Lower leg skin (tissue), 3 donors: ENCODE data around the gene CYP26B1.

Source experiments
- POLR2A ChIP-seq, 2 donors: fragments of 450-650 bp; IDR thresholded peaks; one replicate each; pipeline ENCODE4 v1.6.1; 2016 to 2017; ENCODE audit warnings: antibody characterized with exemption in 2 of 2, mild to moderate bottlenecking in 1 of 2, moderate library complexity in 1 of 2
- TF ChIP-seq, protein P1 (sequence below), 3 donors: fragments of 450-650 bp; IDR thresholded peaks; one replicate each; pipeline ENCODE4 v1.5.1; 2016; ENCODE audit warnings: antibody characterized with exemption in 3 of 3, mild to moderate bottlenecking in 3 of 3, moderate library complexity in 2 of 3

DNA sequence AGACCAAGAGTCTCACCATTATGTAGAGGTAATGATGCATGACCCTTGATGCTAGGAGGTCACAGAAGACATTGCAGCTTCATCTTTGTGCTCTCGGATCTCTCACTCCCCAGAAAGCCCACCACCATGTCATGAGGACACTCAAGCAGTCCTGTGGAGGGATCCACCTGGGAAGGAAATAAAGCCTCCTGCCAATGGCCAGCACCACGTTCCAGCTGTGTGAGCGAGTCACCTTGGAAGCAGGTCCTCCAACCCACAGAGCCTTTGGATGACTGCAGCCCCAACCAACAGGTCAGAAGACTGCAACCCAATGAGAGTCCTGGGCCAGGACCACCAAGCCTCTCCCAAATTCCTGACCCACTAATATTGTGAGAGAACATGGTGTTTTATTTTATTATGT is 38.4 kb downstream of the CYP26B1 start:
- TF ChIP-seq POLR2A (IDR thresholded peaks at IDR 0.05), result no peak
- TF ChIP-seq, protein P1, sequence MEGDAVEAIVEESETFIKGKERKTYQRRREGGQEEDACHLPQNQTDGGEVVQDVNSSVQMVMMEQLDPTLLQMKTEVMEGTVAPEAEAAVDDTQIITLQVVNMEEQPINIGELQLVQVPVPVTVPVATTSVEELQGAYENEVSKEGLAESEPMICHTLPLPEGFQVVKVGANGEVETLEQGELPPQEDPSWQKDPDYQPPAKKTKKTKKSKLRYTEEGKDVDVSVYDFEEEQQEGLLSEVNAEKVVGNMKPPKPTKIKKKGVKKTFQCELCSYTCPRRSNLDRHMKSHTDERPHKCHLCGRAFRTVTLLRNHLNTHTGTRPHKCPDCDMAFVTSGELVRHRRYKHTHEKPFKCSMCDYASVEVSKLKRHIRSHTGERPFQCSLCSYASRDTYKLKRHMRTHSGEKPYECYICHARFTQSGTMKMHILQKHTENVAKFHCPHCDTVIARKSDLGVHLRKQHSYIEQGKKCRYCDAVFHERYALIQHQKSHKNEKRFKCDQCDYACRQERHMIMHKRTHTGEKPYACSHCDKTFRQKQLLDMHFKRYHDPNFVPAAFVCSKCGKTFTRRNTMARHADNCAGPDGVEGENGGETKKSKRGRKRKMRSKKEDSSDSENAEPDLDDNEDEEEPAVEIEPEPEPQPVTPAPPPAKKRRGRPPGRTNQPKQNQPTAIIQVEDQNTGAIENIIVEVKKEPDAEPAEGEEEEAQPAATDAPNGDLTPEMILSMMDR (IDR thresholded peaks at IDR 0.05), result no peak
